HG02759 (cell line): ENCODE results near the gene USP7.

Experiments
- ATAC-seq: cut with Tn5 transposase; IDR thresholded peaks from one replicate; pipeline ENCODE4 v1.9.1; 2021; ENCODE audit warnings: mild to moderate bottlenecking, moderate library complexity; ENCODE audit not compliant: unreplicated experiment

The USP7 gene

DNA sequence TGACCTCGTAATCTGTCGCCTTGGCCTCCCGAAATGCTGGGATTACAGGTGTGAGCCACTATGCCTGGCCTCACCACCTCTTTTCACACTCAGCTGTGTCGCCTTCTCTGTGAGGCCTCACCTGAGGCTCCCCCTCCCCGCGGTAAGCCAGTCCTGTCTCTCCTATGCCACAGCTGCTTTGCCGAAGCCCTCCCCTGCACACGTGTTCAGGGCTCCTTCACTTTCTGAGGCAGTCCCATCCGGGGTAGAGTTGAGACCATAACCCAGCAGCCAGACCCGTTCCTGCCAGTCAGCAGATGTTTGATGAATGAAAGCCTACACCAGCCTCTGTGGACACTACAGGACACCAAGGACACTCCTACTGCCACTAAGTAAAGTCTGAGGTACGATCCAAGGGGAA, 10.6 kb downstream of the USP7 start:
- no peak for ATAC-seq

DNA sequence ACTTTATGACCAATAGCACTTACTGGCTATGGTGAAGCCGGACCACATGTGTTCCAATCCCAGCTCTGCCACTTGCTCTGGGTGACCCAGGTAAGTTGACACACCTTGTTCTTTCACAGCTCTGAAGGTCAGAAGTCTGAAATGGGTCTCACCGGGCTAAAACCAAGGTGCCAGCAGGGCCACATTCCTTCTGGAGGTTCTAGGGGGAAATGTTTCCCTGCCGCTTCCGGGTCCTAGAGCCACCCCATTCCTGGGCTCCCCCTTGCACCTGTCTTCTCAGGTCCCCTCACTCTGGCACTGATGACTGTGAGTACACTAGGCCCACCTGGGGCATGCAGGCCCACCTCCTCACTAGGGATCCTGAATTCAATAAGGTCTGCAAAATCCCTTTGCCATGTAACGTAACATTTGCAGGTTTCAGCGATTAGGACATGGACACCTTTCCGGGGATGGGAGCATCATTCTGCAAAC, 11.4 kb downstream of the USP7 start:
- no peak for ATAC-seq

DNA sequence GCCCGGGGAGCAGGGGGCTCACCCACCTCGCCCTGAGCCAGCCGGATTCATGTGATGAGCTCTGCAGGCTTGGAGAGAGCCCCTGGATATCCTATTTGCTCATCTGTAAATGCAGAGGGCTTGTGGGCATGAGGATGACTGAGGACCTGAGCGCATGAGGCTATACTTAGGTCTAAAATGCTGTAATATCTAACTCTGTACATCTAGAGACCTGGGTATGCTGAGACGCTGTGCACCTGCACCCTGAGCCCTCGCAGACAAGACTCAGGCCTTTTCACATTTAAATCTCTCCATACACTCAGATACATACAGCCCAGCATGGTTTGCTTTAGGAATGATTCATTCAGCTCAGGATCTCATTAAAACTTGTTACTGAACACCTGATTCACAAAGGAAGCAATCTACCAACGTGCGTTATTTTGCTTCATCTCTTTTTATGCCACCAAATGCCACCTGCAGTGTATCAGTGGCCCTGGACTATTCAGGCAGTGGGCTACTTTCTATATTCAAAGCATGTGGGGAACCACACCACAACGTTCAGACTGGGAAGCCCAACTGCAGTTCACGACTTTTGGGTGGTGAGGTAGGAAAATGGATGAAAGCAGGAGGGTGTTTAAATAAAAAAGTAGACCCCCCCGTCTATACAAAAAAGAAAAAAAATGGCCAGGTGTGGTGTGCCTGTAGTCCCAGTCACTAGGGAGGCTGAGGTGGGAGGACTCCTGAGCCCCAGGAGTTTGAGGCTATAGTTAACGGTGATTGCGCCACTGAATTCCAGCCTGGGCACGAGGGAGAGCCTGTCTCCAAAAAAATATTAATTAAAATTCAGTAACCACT, 12.0 kb downstream of the USP7 start:
- ATAC-seq = peak; percentile 37

DNA sequence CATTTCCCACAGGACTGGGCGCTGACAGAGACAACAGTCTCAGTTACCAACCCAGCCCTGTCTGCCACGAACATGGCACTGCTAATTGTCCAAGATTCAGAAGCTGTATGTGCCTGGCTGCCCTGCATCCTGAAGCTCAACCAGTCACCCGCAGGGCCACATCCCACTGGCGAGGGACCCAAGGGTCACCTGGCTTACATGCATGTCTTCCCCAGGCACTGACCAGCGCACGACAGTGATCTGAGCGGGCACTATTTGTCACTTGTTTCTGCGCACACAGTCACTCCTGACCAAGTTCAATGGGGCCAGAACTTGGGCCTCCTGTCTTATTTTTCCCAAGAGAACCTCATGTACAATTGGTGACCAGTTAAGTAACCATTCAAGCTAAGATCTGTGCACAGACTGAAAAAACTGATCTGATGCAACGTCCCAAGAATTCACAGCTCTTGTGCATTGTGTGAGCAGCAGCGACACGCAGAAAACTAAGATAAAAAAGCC, 13.1 kb downstream of the USP7 start:
- ATAC-seq = no peak

DNA sequence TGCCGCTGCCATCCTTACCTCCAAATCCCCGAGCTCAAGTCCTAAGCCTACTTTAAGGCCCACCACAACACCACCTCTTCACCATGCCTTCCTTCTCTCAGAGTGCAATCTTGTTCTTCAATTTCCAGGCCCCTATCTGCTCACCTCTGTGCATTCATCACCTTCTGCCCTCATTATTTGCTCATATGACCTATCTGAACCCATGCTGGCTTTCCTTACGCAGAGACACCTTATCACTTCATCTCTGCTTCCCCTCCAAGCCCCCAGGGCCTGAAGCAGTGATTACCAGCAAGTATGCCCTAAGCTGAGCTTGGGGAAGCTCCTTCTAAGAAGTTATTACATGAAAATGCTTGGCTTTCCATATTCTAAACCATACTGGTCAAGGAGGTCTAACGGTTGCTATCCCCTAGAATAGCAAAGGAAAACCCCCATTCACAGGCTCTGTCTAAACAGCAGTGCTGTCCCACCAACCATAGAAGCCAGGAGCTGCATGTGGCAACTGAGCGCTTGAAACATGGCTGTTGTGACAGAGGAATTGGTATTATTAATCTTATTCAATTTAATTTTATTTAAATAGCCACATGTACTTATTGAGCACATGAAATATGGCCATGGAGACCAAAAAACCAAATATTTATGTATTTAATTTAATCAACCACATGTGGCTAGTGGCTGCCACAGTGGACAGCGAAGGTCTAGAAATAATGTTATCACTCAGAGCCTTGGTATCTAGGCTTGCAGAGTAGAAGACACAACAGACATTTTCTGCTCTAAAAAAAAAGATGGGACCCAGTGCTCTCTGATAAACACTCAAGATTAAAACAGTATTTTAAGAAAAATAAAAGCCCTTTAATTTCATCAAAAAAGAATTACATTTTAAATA, 13.9 kb downstream of the USP7 start:
- no peak for ATAC-seq

DNA sequence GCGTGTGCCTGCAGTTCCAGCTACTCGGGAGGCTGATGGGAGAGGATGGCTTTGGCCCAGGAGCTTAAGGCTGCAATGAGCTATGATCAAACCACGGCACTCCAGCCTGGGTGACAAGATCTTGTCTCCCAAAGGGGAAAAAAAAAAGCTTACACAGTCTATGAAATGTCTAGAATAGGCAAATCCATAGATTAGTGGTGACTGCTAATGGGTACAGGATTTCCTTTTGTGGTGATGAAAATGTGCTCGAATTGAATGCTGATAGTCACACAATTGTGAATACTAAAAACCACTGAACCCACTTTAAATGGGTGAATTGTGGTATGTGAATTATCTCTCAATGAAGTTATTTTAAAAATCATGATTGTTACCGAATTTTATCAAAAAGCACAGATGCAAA, 14.9 kb downstream of the USP7 start:
- ATAC-seq = no peak

DNA sequence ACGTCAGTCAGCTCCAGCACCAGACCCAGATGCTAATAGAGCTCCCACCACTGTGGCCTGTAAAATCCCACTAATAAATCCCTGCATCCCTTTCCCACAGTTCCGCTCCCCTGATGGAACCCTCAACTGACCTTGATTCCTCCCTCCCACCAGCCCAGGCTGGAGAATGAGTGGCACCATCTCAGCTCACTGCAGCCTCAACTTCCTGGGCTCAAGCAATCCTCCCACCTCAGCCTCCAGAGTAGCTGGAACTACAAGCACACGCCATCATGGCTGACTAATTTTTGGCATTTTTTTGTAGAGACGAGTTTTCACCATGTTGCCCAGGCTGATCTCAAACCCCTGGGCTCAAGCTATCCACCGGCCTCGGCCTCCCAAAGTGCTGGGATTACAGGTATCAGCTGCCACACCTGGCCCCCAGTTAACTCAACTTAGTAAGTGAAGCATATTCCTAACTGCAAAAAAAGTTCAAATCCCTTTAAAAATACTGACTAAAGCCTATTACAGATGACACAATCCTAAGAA, 15.6 kb downstream of the USP7 start:
- no peak for ATAC-seq

DNA sequence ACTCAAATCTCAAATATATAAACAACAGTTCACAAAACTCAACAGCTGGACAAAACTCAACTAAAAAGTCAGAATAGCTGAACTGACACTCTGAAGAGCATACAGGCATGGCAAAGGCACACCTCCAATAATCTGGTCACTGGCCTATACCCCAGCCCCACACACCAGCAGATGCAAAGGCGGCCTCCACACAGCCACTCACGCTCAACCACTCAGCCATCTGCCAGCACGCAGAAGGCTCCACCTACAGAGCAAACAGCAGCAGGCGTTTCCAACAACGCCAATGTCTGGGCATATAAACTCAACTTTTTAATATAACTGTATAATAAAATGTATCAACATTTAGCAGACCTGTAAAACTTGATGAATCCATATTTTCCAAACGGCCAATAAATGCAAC, 17.2 kb downstream of the USP7 start:
- ATAC-seq = no peak

DNA sequence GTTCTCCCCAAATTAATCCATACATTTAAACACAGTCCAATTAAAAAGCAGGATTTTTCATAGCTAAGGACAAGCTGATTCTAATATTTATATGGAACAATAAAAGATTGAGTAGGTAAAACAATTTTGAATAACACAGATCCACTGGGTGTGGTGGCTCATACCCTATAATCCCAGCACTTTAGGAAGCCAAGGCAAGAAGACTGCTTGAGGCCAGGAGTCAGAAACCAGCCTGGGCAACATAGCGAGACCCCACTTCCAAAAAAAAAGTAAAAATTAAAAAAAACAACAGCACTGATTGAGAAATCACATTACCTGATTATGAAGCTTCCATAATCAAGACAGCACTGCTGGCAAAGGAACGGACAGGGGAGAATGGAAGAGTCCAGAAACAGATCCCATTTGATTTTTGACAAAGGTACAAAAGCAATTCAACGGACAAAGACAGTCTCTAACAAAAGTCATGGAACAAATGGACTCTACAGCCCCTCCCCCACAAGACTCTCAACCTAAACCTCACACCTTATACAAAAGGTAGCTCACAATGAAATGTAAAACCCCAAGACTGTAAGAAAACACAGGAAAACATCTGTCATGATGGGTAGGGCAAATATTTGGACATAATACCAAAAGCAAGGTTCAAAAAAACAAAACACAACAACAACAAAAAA, 17.9 kb downstream of the USP7 start:
- ATAC-seq = no peak

DNA sequence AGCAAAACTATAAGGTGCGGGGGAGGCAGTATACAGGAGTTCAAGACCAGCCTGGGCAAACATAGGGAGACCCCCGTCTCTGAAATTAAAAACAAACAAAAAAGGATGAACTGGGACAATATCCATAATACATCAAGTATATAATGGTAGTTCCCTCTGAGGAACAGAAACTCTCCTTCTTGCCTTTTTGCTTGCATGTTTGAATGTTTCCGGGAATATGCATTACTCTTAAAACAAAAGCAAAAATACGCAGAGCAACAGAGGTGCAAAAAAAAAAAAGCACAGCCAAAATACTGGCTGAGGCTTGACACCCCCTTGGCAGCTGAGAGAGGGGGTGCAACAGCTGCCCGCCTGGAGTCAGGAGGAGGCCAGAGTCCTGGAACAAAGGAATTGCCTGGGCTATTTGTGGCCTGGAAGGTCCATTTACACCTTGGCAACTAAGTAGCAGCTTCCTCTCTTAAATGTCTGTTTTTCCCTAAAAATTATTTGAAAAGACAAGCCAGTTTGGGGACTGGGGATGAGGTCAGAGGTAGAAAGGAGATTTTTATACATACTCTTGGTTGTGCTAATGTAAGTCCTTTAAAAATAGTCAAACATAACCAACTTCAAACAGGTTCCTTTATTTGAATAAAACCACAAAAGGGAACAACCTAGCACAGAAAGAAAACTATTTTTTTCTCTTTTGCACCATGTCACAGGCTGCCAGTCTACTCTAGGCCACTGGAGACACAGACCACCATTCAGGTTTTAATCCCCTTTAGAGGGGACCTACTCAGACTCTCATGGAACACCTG, 19.5 kb downstream of the USP7 start:
- ATAC-seq = peak; percentile 72

DNA sequence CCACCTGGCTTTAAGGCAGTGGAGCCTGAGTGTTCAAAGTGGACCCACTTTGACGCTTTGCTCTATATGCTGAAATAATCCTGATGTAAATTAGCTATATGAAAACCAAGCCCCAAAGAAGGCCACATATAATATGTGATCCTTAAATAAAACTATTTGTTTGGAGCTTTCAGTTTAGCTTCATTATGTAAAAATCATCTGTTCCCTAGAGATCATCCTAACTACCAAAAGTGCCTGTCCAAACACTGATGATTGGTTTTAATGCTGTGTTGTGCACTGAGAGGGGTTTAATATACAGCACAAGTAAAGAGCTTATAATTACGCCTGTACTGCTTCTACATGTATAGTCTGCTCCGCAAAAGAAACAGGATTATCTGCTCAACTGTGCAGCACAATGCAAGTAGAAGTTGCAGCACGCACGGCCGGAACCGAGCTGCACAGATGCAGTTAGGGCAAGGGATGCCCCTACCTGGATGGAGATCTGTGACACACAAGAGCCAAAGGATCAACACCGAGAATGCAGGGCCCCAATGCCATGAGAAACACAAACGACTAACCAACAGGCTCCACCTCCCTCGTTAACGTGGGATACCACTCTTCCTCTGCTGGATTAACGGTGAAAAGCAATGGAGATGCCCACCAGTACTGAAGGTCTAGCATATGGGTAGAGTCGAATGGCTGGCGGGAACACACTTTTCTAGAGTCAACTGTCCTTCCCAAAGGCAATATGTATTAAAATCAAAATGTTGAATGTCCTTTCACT, 20.5 kb downstream of the USP7 start:
- ATAC-seq = no peak

DNA sequence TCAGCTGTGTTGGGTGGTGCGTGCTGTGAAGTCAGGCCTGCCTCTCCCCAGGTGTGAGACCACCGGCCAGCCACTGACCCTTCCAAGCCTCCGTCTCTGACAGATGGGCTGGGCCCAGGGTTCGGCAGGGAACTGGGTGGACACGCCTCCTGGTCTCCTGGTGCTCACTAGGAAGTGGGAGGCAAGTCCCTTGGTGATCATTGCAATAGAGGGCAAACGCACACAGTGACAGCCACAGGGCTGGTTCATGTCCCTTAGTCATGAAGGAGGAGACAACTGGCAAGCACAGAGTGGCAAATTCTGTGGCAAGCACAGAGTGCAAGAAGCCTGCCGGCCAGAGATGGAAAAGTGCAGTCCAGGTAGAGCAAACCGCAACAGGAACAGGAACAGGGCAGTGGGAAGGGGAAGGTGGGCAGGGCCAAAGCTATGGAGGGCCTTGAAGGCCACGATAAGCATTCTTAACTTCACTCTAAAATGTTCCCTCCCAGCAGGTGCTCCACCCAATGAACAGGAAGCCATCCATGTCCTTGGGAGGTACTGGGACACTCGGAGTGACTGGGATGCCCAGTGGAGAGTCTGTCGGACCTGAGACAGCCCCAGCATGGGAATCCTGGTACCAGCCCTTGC, 21.9 kb downstream of the USP7 start:
- ATAC-seq = no peak

DNA sequence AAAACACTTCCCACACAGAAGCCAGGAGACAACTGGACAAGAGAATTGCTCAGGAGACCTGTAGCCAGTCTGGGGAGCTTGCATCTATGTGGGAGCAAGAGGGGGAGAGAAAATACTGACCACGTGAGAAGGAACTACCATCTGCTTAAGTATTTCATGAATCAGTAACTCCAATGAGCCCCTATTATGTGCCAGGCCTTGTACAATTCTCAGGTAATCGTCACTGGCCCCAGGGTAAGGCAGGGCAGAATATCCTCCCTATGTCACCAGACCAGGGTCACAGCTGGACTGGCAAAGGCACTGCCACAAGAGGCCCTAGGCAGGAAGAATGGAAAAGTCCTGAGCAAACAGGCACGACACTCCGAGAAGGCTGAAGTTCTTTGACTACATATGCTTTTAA, 25.9 kb downstream of the USP7 start:
- no peak for ATAC-seq

DNA sequence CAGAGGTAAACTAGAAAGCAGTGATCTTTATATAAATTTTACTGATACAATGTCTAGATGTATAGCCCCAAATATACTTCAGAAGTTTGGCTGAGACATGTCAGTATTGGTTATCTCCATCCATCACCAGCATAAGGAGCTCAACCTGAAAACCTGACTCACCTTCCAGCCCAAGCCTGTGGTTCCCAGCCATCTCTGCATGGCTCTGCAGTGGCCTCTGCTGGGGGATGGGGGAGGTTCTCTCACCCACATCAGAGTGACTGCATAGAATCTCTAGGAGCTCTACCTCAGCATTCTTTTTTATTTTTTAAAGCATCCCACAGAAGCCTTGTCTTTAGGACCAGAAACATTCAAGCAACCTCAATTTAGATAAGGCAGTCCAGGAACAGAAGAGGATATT, 27.3 kb downstream of the USP7 start:
- peak; percentile 89 for ATAC-seq

DNA sequence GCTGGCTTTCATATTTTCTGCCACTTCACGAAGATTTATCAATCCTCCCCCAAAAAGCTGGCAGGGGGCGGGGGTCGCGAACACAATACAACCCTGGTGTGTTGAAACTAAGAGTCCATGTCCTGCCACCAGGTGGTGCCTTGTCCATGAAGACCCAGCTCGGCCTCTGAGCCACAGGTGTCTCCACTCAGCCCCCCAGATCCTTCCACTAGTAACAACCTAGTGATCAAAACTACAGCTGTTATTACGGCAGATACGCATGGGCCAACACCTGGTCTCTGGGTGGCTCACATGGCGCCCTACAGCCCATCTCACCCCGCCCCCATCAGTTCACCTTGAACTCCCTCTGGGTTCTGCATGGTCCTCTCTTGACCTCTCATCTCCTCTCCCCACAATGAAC, 27.7 kb downstream of the USP7 start:
- peak; percentile 35 for ATAC-seq

DNA sequence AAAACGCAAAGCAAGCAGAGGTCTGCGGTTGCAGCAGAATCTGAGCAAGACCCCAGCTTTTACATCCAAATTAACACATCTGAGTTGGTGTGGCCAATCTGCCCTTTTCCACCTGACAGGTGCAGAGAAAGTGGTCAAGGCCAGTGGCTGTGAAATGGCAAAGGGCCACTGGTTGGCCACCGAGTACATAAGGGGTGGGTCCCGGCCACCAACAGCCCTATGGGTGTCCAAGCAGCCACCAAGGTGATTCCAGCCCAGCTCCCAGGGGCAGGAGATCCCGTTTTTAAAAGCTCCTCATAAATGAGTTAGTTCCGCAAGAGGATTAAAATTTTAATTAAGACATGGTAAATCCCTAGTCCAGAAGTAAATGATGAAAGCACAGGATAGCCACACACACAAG, 29.1 kb downstream of the USP7 start:
- ATAC-seq = no peak

DNA sequence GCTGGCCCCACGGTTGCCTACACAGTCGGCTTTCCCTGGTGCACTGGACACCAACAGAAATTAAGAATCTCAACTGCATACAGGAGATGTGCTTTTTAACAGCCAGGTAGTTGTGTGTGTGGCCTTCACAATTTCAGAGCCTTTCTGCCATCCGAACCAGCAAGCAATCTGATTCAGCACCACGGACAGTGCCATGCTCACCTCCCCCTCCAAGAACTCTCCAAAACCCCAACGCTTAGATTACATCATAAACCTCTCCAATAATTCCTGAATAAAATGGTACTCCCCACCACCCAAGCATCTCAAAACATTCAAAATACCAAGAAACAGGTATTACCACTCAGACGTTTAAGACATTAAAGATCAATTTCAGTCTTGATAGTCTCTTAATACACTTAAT, 31.8 kb downstream of the USP7 start:
- ATAC-seq = no peak

DNA sequence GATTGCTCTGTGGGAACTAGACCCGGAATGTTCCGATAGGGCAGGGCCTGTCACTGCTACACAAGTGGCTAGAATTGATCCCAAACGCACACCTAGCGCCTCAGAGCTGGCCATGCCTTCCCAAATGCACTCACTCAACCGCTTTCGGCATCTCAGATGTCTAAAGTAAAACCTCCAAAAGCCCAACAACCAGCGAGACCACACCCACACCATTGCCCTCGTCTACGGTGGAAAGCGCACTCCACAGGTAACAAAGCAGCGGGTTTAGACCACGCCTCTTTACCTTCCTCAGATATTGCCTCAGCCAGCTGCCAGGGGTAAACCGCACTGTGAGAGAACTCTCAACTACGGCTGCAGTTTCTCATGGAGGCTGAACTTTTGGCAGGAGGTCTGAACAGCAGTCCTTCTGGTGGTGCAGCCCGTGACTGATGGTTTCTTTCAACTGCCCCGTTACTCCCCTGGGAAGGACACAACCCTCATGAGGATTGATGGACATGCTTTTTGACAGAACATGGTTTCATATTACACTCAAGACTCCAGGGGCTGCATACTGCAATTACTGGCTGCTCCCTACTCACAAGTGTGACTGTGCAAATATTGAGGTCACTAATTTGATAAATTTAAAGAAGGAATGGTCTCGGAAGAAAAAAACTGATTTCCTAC, 34.5 kb downstream of the USP7 start:
- ATAC-seq = no peak
